ENCODE data around the gene CRELD1. TPM values are rescaled to one million over a fixed set of nuclear protein-coding genes. Genes with fewer than 3 reads are reported as not detected.
A peak's percentile ranks its signal among the peaks of the same experiment; 100 is the strongest.

CRELD1 gene, protein sequence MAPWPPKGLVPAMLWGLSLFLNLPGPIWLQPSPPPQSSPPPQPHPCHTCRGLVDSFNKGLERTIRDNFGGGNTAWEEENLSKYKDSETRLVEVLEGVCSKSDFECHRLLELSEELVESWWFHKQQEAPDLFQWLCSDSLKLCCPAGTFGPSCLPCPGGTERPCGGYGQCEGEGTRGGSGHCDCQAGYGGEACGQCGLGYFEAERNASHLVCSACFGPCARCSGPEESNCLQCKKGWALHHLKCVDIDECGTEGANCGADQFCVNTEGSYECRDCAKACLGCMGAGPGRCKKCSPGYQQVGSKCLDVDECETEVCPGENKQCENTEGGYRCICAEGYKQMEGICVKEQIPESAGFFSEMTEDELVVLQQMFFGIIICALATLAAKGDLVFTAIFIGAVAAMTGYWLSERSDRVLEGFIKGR
- total RNA-seq: 54.3 TPM
- long read RNA-seq, transcript CRELD1-202 (10 exons, 2,696 nt): minor isoform, 11 of 117 reads
- long read RNA-seq, transcript CRELD1-206 (11 exons, 1,778 nt): major isoform, 47 of 117 reads
- long read RNA-seq, transcript CRELD1-203 (11 exons, 1,728 nt): minor isoform, 28 of 117 reads
- long read RNA-seq, partial matches to known transcripts: 8 of 117 reads
- long read RNA-seq, other reads (novel, unspliced or antisense): 21 of 117 reads

DNA sequence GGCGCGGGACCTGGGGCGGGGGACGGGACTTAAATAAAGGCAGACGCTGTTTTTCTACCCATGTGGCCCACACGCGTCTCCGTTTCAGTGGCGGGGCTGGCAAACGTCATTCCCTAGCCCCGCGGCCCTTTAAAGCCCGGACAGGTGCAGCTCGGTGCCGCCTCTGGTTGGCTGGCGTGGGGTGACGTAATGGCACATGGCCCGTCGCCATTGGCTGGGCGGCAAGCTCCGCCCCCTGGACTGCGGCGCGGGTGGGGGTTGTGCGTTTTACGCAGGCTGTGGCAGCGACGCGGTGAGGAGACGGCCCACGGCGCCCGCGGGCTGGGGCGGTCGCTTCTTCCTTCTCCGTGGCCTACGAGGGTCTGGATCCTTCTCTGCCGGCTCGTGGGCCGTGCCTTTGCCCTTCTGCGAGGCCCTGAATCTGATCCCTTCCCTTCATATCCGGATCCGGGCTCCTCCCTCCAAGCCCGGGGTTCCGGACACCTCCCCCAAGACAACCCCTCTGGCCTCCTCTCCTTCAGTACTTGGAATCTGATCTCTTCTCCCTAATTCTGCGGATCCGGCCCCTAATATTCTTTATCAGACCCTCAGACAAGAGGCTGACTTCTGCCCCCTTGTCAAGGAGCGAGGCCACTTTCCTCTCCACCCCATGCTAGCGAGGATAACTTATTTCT lies at the start of gene CRELD1:
TSS of gene CRELD1 (plus strand) at position 274 of the 674 bp plus-strand sequence. CDS start 605 bp downstream, outside the sequence.
- no peak for TF ChIP-seq CTCF (IDR thresholded peaks at IDR 0.05)
- H3K4me1 ChIP-seq: peaks cover 39% of the 10 kb centered on the region
- DNase-seq (peak; percentile 97), ATAC-seq (peak; percentile 97)
- H3K27me3 ChIP-seq (ENCODE audit: low read depth): no peaks in the 10 kb centered on the region
- peak within 1 kb of the TSS; percentile 95 for H3K27ac ChIP-seq
- H3K36me3 ChIP-seq: peaks cover 54% of the 10 kb centered on the region
- H3K4me3 ChIP-seq: peak within 1 kb of the TSS; percentile 95
- intact Hi-C loops (cut with DNase I): no loop called here
- H3K9me3 ChIP-seq: no peaks in the 10 kb centered on the region

DNA sequence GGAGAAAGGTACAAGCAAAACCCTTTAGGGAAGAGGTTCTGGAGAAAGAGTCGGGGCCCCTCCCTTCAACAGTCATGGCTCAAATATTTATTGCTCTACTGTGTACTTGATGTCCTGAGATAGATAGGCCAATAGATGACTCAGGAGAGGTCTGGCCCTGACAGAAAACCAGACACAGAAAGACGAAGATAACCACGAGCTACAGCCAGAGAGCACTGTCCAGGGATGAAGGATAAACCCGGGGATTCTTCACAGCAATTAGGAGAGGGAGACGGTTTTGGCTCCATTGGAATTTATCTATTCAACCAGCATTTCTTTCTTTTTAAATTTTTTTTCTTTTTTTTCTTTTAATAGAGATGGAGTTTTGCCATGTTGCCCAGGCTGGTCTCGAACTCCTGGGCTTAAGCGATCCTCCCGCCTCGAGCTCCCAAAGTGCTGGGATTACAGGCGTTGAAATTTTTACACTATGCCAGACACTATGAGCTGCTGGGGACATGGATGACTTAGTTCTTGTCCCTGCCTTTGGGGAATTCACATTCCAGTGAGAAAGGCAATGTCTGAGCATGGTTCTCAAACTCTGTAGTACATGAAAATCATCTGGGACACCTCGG lies 49.0 kb upstream of the CRELD1 start:
- H3K9me3 ChIP-seq: no peaks in the 10 kb centered on the region
- peak in 1 of 2 donors; percentile 48 for ATAC-seq
- H3K27ac ChIP-seq: no peak overlapping the region
- H3K4me1 ChIP-seq: peaks cover under 1% of the 10 kb centered on the region
- no peaks in the 10 kb centered on the region for H3K27me3 ChIP-seq (ENCODE audit: low read depth)
- TF ChIP-seq CTCF (IDR thresholded peaks at IDR 0.05): no peak
- no peak overlapping the region for H3K4me3 ChIP-seq
- DNase-seq: no peak
- intact Hi-C loops (cut with DNase I): no loop called here
- no peaks in the 10 kb centered on the region for H3K36me3 ChIP-seq

- Histone ChIP-seq H3K36me3 (no peaks in the 10 kb centered on the region), H3K27me3 (ENCODE audit: low read depth) (no peaks in the 10 kb centered on the region), H3K27ac (no peak overlapping the region), H3K9me3 (no peaks in the 10 kb centered on the region), H3K4me3 (no peak overlapping the region), H3K4me1 (peaks cover 8% of the 10 kb centered on the region)
- no peak for ATAC-seq
- no peak for TF ChIP-seq CTCF (IDR thresholded peaks at IDR 0.05)
- intact Hi-C loops (cut with DNase I): no loop called here
- no peak for DNase-seq
These were observed 47.3 kb upstream of the CRELD1 start for GRCh38 chr3:9886328-9886727.

GRCh38 chr3:9887480-9887879 lies 46.2 kb upstream of the CRELD1 start:
- Histone ChIP-seq H3K9me3 (no peaks in the 10 kb centered on the region), H3K4me1 (peaks cover 15% of the 10 kb centered on the region), H3K36me3 (no peaks in the 10 kb centered on the region), H3K27me3 (ENCODE audit: low read depth) (no peaks in the 10 kb centered on the region), H3K4me3 (no peak overlapping the region), H3K27ac (no peak overlapping the region)
- ATAC-seq (no peak), DNase-seq (no peak)
- no peak for TF ChIP-seq CTCF (IDR thresholded peaks at IDR 0.05)
- intact Hi-C loops (cut with DNase I): no loop called here

DNA sequence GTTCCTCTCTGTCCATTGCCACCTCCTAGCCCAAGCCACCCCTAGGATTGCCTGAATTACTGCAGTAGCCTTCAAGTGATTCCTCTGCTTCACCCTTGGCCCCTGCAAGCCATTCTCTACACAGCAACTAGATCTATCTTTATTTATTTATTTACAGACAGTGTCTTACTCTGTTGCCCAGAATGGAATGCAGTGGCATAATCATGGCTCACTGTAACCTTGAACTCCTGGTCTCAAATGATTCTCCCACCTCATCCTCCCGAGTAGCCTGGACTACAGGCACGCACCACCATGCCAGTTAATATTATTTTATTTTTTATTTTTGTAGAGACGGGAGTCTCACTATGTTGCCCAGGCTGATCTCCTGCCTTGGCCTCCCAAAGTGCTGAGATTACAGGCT lies 45.1 kb upstream of the CRELD1 start:
- no peaks in the 10 kb centered on the region for H3K27me3 ChIP-seq (ENCODE audit: low read depth)
- TF ChIP-seq CTCF (IDR thresholded peaks at IDR 0.05): no peak
- intact Hi-C loops (cut with DNase I): no loop called here
- no peak overlapping the region for H3K4me3 ChIP-seq
- no peak for DNase-seq
- no peak overlapping the region for H3K27ac ChIP-seq
- peaks cover 10% of the 10 kb centered on the region for H3K36me3 ChIP-seq
- H3K4me1 ChIP-seq: peaks cover 18% of the 10 kb centered on the region
- no peak for ATAC-seq
- H3K9me3 ChIP-seq: no peaks in the 10 kb centered on the region

All from lower lobe of right lung (tissue), 2 donors.